HepG2 (cell line): ENCODE data around the gene MST1. TPM values are rescaled to one million over a fixed set of nuclear protein-coding genes. Genes with fewer than 3 reads are reported as not detected.

Source experiments
- ATF1 ChIP-seq: IDR thresholded peaks from 2 replicates; pipeline ENCODE4 v1.6.1; 2016; ENCODE audit warnings: mild to moderate bottlenecking, control low read depth
- HOXD1 ChIP-seq: sonication (generic); formaldehyde crosslinking; IDR thresholded peaks from 2 replicates; pipeline ENCODE4 v1.5.0; 2020; ENCODE audit warnings: missing genetic modification reagents
- ISX ChIP-seq: sonication (generic); formaldehyde crosslinking; conservative IDR thresholded peaks from 2 replicates; pipeline ENCODE4 v1.5.0; 2020; ENCODE audit warnings: missing genetic modification reagents
- KDM3A ChIP-seq: IDR thresholded peaks from 2 replicates; pipeline ENCODE4 v1.6.1; 2018; ENCODE audit warnings: low read depth, missing compliant biosample characterization
- MAFG ChIP-seq: sonication (generic); formaldehyde crosslinking; IDR thresholded peaks from 2 replicates; pipeline ENCODE4 v1.5.1; 2020; ENCODE audit warnings: mild to moderate bottlenecking, missing genetic modification reagents
- MIER2 ChIP-seq: IDR thresholded peaks from 2 replicates; pipeline ENCODE4 v1.6.1; 2016; ENCODE audit warnings: missing biosample characterization, missing genetic modification reagents
- MIER3 ChIP-seq: IDR thresholded peaks from 2 replicates; pipeline ENCODE4 v1.6.1; 2016; ENCODE audit warnings: missing compliant biosample characterization, borderline replicate concordance
- MXD4 ChIP-seq: IDR thresholded peaks from 2 replicates; pipeline ENCODE4 v1.6.1; 2016; ENCODE audit warnings: mild to moderate bottlenecking, missing biosample characterization, missing genetic modification reagents
- NR2C2 ChIP-seq: sonication (generic); formaldehyde crosslinking; IDR thresholded peaks from 2 replicates; pipeline ENCODE4 v1.4.0; 2020; ENCODE audit warnings: missing genetic modification reagents, mild to moderate bottlenecking, moderate library complexity, borderline replicate concordance
- POGZ ChIP-seq: sonication (generic); formaldehyde crosslinking; IDR thresholded peaks from 2 replicates; pipeline ENCODE4 v1.4.0; 2020; ENCODE audit warnings: mild to moderate bottlenecking, missing genetic modification reagents
- REXO4 ChIP-seq: sonication (generic); formaldehyde crosslinking; IDR thresholded peaks from 2 replicates; pipeline ENCODE4 v1.8.0; 2022; ENCODE audit warnings: missing genetic modification reagents, mild to moderate bottlenecking, borderline replicate concordance
- RFXANK ChIP-seq: IDR thresholded peaks from 2 replicates; pipeline ENCODE4 v1.6.1; 2016
- SCMH1 ChIP-seq: sonication (generic); formaldehyde crosslinking; IDR thresholded peaks from 2 replicates; pipeline ENCODE4 v1.9.0; 2021; ENCODE audit warnings: missing genetic modification reagents, mild to moderate bottlenecking, borderline replicate concordance
- XRCC5 ChIP-seq: fragments of 200-400 bp; formaldehyde crosslinking; optimal IDR thresholded peaks from 2 replicates; pipeline ENCODE3; 2017; ENCODE audit warnings: mild to moderate bottlenecking, low read length
- ZNF180 ChIP-seq: sonication (generic); formaldehyde crosslinking; IDR thresholded peaks from 2 replicates; pipeline ENCODE4 v1.4.0; 2020; ENCODE audit warnings: low read depth, missing genetic modification reagents, borderline replicate concordance
- ZNF256 ChIP-seq: sonication (generic); formaldehyde crosslinking; conservative IDR thresholded peaks from 2 replicates; pipeline ENCODE4 v1.4.0; 2020; ENCODE audit warnings: missing genetic modification reagents
- ZNF44 ChIP-seq: sonication (generic); formaldehyde crosslinking; IDR thresholded peaks from 2 replicates; pipeline ENCODE4 v1.5.1; 2020; ENCODE audit warnings: mild to moderate bottlenecking, missing genetic modification reagents
- ZNF550 ChIP-seq: sonication (generic); formaldehyde crosslinking; IDR thresholded peaks from 2 replicates; pipeline ENCODE4 v1.4.0; 2020; ENCODE audit warnings: mild to moderate bottlenecking, missing genetic modification reagents, borderline replicate concordance
- polyA plus RNA-seq, 8 experiments: library from polyadenylated mRNA; depleted of rRNA in 3 of 8; stranded (reverse) in 7 of 8; unstranded in 1 of 8; fragments of >200 nt; fragmentation: Illumina TruSeq in 4 of 8; extraction: Trizol in 4 of 8; gene quantifications; 2 replicates each; pipeline versions ENCODE4 v1.2.1 to v1.2.3, GENCODE V29; 2011 to 2016; ENCODE audit warnings: low read depth in 4 of 8, missing spikeins in 1 of 8, mixed read lengths in 1 of 8; ENCODE audit not compliant: insufficient read depth in 1 of 8
- total RNA-seq, 5 experiments: library from RNA; depleted of rRNA; stranded (reverse); fragments of >200 nt; fragmentation: Illumina TruSeq; extraction: Trizol; gene quantifications; 2 replicates each; pipeline ENCODE4 v1.2.3, GENCODE V29; 2016; ENCODE audit warnings: low read depth in 1 of 5
- TF ChIP-seq, protein P1 (sequence below): sonication (generic); formaldehyde crosslinking; conservative IDR thresholded peaks from 2 replicates; pipeline ENCODE4 v1.5.0; 2020; ENCODE audit warnings: missing genetic modification reagents
- TF ChIP-seq, protein P2 (sequence below): sonication (generic); formaldehyde crosslinking; conservative IDR thresholded peaks from 2 replicates; pipeline ENCODE4 v1.4.0; 2020; ENCODE audit warnings: missing genetic modification reagents
- TF ChIP-seq, protein P3 (sequence below): sonication (generic); formaldehyde crosslinking; IDR thresholded peaks from 2 replicates; pipeline ENCODE4 v1.4.0; 2020; ENCODE audit warnings: missing genetic modification reagents
- TF ChIP-seq, protein P4 (sequence below): sonication (generic); formaldehyde crosslinking; IDR thresholded peaks from 2 replicates; pipeline ENCODE4 v1.5.1; 2020; ENCODE audit warnings: mild to moderate bottlenecking, missing genetic modification reagents, moderate library complexity
- TF ChIP-seq, protein P5 (sequence below): sonication (generic); formaldehyde crosslinking; IDR thresholded peaks from 2 replicates; pipeline ENCODE4 v1.5.0; 2020; ENCODE audit warnings: mild to moderate bottlenecking, low read depth, missing genetic modification reagents, borderline replicate concordance

Gene MST1
- total and polyA plus RNA-seq, 2 of the 13 experiments (the other 11 are each of a cell fraction or from before 2014, with no cell fraction given): 189 to 452 TPM

DNA sequence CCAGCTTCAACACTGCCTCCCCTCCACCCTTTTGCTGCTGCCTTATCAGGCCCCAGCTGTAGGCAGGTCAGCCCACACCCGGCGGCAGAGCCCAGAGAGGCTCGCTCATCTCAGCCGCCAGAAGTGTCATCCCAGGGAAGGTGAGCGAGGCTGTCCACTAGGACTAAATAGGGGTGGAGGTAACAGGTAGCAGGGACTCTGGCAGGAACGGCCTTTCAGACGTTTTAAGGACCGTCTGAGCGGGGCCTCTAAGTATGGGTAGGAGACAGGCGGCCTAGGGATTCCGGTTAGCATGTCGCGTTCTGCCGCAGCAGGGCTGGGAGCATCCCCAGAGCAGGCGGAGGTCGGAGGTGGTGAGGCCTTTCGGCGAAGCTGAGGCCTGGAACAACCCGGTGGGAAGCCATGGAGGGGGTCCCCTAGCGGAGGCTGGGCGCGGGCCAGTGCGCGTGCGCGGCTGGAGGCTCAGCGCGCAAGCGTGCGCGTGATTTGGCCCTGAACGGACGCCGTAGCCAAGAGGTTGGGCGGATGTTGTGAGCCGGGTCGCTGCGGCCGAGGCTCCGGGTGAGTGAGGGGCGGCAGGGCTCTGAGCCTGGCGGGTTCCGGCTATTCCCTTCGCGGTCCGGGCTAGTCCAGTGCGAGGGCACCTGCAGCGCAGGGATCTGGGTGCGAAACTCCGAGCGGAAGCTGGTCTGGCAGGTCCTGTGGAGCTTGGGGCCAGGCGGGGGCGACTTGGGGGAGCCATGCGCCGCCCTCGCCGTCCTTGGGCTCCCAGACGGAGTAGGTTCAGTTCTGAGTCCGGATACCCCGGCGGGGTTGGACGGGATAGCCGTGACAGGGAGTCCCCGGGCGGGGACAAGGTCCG, at the start of gene MST1, which contains the start of gene RNF123 (continued):
- TF ChIP-seq, protein P1, sequence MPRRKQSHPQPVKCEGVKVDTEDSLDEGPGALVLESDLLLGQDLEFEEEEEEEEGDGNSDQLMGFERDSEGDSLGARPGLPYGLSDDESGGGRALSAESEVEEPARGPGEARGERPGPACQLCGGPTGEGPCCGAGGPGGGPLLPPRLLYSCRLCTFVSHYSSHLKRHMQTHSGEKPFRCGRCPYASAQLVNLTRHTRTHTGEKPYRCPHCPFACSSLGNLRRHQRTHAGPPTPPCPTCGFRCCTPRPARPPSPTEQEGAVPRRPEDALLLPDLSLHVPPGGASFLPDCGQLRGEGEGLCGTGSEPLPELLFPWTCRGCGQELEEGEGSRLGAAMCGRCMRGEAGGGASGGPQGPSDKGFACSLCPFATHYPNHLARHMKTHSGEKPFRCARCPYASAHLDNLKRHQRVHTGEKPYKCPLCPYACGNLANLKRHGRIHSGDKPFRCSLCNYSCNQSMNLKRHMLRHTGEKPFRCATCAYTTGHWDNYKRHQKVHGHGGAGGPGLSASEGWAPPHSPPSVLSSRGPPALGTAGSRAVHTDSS (CRISPR knock-in tag): 0 out of 2 replicates have a peak, but pooled peaks have one; percentile 90
- TF ChIP-seq POGZ (CRISPR knock-in tag) (0 out of 2 replicates have a peak, but pooled peaks have one; percentile 28), KDM3A (peak; percentile 55; the same call in 1 of the 2 replicates), RFXANK (CRISPR knock-in tag) (0 out of 2 replicates have a peak, but pooled peaks have one; percentile 28), ISX (CRISPR knock-in tag) (no peak), ZNF180 (CRISPR knock-in tag) (no peak), MIER2 (CRISPR knock-in tag) (no peak), MIER3 (0 out of 2 replicates have a peak, but pooled peaks have one; percentile 60), MAFG (CRISPR knock-in tag) (no peak), ZNF256 (CRISPR knock-in tag) (no peak), SCMH1 (CRISPR knock-in tag) (no peak), ATF1 (CRISPR knock-in tag) (no peak), HOXD1 (CRISPR knock-in tag) (no peak), ZNF44 (CRISPR knock-in tag) (peak; percentile 42; the same call in 1 of the 2 replicates), XRCC5 (no peak), MXD4 (CRISPR knock-in tag) (peak; percentile 66; the same call in 1 of the 2 replicates), NR2C2 (CRISPR knock-in tag) (peak; percentile 86), ZNF550 (CRISPR knock-in tag) (no peak), REXO4 (0 out of 2 replicates have a peak, but pooled peaks have one; percentile 27)
- TF ChIP-seq, protein P2, sequence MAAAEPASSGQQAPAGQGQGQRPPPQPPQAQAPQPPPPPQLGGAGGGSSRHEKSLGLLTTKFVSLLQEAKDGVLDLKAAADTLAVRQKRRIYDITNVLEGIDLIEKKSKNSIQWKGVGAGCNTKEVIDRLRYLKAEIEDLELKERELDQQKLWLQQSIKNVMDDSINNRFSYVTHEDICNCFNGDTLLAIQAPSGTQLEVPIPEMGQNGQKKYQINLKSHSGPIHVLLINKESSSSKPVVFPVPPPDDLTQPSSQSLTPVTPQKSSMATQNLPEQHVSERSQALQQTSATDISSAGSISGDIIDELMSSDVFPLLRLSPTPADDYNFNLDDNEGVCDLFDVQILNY (CRISPR knock-in tag): no peak
- TF ChIP-seq, protein P3, sequence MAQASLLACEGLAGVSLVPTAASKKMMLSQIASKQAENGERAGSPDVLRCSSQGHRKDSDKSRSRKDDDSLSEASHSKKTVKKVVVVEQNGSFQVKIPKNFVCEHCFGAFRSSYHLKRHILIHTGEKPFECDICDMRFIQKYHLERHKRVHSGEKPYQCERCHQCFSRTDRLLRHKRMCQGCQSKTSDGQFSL: no peak; the same call in 1 of the 2 replicates
- TF ChIP-seq, protein P4, sequence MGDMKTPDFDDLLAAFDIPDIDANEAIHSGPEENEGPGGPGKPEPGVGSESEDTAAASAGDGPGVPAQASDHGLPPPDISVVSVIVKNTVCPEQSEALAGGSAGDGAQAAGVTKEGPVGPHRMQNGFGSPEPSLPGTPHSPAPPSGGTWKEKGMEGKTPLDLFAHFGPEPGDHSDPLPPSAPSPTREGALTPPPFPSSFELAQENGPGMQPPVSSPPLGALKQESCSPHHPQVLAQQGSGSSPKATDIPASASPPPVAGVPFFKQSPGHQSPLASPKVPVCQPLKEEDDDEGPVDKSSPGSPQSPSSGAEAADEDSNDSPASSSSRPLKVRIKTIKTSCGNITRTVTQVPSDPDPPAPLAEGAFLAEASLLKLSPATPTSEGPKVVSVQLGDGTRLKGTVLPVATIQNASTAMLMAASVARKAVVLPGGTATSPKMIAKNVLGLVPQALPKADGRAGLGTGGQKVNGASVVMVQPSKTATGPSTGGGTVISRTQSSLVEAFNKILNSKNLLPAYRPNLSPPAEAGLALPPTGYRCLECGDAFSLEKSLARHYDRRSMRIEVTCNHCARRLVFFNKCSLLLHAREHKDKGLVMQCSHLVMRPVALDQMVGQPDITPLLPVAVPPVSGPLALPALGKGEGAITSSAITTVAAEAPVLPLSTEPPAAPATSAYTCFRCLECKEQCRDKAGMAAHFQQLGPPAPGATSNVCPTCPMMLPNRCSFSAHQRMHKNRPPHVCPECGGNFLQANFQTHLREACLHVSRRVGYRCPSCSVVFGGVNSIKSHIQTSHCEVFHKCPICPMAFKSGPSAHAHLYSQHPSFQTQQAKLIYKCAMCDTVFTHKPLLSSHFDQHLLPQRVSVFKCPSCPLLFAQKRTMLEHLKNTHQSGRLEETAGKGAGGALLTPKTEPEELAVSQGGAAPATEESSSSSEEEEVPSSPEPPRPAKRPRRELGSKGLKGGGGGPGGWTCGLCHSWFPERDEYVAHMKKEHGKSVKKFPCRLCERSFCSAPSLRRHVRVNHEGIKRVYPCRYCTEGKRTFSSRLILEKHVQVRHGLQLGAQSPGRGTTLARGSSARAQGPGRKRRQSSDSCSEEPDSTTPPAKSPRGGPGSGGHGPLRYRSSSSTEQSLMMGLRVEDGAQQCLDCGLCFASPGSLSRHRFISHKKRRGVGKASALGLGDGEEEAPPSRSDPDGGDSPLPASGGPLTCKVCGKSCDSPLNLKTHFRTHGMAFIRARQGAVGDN (CRISPR knock-in tag): peak; percentile 82
- TF ChIP-seq, protein P5, sequence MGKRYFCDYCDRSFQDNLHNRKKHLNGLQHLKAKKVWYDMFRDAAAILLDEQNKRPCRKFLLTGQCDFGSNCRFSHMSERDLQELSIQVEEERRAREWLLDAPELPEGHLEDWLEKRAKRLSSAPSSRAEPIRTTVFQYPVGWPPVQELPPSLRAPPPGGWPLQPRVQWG (CRISPR knock-in tag): no peak
